Activated CD8-positive, alpha-beta memory T cell treated with anti-CD3 and anti-CD28 coated beads for 48 hours (primary cell): Measurements from ENCODE around the gene MCRIP2.

Experiments used
- DNase-seq, 3 experiments: peaks; one replicate each; pipeline ENCODE4 v3.0.0-alpha.2; 2020; ENCODE audit warnings: low read depth in 2 of 3, low spot score in 2 of 3

The MCRIP2 gene

DNA sequence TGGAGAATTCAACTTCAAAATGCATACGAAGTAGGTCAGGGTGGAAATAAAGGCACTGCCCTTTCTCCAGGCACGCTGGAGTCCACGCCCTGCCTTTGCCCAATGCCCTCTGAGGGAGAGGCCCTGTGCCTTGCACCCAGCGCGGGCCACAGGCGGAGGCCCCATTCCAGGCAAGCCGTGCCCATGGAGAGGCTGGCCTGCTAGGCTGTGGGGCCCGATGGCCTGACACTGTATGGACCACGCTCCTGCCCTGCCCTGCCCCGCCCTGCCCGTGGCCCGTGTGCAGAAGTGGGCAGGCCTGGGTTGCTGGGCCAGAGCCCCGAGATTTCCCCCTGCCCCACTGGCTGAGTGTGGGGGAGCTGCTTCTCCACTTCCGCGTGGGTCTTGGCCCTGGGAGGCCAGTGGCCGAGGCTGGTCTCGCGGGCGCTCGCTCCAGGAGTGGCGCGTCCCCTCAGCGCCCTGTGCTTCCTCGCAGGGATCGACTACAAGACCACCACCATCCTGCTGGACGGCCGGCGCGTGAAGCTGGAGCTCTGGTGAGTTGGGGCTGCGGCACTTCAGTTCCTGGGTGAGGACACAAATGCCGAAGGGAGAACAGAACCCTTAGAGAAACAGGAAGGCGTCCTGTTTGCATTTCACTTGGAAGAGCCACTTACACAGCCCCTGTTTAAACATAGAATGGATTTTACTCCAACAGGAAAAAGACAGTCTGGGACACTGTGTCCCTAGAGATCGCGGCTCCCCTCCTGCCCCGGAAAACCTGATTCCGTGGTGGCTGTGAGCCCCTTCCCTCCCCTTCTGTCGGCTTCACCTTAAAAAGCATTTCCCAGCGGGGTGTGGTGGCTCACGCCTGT is 24.7 kb upstream of the MCRIP2 start:
- DNase-seq: no peak

DNA sequence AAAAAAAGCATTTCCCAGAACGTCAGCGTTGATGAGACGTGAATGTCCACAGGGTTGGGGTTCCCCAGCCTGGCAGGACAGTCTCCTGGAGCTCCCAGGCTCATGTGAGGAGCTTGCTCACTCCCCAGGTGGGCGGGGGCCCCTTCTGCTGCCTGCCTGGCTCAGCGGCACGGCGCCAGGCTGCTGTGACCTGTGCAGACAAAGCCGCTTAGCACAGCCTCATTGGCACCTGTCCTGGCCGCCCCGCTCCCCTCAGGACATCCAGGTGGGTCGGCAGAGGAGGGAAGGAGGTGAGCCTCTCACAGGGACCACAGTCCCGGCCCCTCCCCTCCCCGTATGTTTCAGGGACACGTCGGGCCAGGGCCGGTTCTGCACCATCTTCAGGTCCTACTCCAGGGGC is 23.8 kb upstream of the MCRIP2 start:
- no peak for DNase-seq

DNA sequence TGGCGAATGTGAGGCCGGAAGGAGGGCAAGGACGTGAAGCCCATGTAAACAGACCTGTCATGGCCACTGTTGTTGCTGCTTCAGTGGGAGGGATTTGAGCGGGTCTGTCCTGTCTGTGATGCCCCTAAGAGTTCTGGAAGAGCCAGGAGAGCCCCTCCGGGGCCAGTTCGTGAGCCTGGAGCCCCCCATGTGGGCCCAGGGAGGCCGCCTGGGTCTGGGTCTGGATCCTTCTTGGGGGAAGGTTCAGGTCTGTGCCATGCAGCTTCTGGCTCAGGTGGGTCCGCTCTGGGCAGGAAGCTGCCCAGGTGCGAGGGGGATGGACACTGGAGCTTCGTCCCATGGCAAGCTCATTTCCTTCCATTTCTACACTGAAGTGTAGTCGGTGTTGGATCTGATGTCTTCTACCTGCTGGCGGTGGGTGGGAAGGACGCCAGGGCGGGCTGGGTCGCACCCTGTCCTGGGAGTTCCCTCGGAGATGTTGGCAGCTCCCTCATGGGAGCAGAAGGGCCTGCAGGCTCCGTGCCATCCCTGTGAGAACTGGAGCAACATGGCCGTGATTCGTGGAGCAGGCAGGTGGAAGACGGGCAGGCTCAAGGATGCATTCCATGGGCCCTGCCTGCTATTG is 22.0 kb upstream of the MCRIP2 start:
- no peak for DNase-seq

DNA sequence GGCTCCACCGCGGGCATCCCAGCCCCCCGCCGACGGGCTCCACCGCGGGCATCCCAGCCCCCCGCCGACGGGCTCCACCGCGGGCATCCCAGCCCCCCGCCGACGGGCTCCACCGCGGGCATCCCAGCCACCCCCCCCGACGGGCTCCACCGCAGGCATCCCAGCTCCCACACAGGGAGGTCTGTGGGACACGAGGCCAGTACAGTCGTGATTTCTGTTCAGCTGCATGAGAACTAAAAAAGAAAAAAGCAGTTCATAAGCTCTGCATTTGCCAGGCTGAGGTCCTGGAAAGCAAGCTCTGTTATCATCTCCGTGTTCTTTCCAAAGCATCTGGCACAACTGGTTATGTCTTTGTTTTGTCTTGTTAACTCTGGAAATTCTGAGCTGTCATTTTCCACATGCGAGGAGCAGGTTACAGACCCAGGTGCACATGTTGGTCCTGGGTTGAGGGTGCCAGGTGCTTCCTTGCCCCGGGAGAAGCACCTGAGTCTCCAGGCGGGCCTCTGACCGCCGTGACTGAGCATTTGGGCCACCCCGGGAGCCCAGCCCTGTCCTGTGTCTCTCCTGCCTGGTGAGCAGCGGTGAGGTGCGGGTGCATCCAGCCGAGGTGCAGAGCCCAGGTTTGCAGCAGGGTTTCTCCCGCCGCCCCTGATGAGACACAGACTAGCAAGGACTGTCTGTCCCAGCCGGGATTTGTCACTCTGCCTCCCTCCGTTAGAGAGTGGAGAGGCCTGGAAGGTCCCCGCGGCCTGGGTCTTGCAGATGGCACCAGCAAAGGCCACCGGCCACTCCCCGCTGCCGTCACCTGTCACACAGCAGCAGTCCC is 20.7 kb upstream of the MCRIP2 start:
- DNase-seq: no peak

DNA sequence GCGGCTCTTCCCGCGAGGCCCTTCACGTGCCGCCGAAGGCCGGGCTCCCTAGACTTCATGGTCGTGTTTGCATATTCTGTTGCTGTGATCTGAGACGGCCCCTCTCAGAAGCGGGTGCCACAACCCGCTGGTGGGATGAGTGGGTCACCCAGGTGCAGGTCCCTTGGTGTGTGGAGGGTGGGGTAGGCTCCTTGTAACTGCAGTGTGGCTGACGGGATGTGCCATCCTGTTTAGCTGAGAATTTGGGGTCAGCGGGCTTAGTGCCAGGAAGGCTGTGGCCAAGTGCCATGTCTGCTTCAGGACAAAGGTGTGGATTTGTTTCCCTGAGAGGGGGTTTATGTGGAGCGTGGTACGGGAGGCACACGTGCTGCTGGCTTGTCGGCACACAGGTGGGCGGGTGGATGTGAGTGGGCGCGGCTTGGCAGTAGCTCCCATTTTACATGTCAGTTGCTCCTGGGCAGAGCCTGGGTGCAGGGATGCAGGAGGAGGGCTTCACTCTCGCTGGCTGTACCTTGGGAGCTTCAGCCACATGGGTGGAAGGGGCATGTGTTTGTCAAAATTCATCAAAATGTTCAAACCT is 20.0 kb upstream of the MCRIP2 start:
- DNase-seq: no peak

DNA sequence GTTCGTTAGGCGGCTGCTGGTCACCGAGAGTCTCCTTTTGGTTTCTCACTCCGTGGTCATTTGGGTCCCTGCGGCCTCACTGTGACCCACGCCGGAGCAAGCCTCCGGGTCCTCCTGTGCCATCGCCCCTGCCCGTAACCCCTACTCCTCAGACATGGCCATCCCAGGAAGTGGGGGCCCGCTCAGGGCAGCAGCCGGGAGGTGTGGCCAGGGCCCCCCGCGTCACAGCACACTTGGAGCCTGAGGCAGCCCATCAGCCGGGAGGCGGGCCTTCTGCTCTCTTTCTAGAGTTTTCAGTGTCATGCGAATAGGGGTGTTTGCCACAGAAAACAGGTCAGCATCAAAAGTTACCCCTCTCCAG is 18.7 kb upstream of the MCRIP2 start:
- DNase-seq: no peak

DNA sequence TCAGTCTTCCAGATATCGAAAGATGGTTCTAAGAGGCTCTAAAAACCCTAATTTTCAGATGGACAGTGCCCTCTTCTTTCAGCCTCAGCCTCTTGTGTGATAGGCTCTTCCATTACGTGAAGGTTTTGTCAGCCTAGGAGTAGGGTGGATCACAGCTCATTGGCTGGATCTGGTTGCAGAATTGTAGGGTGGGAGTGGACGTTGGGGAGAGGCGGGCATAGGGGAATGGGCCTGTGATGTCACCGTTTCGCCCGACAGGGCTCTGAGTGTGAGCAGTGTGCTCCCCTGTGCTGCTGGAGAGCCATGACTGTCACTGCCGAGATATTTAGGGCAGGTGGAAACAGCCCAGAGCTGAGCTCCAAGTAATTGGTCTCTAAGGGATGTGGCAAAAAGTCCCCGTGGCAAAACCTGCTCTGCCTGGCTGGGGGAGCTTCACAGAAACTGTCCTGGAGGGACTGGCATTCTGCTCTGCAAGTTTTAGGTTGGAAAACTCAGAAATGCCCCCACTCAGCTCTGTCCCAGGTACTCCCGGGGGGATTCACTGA is 17.0 kb upstream of the MCRIP2 start:
- DNase-seq: no peak

DNA sequence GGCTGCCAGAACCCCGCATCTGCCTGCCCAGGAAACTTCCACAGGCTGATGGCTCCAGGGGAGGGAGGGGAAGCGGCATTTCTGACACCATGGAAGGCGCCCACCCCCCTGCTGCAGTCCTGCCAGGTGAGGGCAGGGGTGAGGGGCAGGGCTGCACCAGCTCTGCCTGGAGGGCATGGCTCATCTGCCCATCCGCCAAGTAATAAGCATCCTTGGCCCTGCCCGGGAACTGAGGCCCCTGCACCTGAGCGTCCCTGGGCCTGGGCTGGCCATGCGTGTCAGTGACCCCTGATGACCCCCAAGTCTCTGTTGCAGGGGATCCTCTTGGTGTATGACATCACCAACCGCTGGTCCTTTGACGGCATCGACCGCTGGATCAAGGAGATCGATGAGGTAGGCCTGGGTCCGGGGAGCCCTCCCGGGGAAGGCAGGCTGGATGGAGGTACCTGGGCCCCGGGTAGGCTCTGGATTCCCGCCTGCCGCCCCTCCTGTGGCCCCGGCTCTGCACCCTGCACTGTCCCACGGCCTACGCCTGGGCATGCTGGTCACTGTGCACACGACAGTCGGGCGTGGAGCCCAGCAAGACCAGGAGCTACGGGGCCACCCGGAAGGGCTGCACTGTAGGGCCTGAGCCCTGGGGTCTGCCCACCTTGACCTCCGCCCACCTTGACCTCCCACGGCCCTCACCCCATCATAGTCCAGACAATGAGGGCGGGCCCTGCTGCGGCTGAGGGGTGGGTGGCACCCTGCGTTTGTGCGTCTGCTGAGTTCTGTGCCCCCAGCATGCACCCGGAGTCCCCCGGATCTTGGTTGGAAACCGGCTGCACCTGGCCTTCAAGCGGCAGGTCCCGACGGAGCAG is 16.3 kb upstream of the MCRIP2 start:
- no peak for DNase-seq

DNA sequence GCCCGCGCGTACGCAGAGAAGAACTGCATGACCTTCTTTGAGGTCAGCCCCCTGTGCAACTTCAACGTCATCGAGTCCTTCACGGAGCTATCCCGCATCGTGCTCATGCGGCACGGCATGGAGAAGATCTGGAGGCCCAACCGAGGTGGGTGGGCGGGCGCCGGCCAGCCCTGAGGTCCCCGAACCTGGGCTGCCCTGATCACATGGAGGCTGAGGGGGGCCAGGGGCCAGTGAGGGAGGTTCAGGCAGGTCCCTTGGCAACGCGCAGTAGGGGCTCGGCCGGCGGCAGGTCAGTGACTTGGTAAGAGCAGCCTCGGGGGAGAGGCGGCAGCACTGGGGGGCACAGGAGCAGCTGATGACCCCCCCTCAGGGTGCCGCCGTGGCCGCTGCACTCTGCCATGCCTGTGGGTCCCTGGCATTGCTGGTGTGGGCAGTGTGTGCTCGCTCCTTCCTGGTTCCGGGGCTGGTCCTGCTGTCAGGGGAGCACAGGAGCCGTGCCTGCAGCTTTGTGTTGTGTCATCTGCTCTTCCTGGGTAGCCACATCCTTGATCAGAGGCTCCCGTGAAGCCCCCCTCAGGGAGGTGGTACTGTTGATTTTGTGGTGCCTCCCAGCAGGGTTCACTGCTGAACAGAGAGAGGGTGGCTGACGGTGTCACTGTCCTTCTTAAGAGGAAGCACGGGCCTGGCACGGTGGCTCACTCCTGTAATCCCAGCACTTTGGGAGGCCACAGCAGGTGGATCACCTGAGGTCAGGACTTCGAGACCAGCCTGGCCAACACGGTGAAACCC is 15.5 kb upstream of the MCRIP2 start:
- DNase-seq: no peak

DNA sequence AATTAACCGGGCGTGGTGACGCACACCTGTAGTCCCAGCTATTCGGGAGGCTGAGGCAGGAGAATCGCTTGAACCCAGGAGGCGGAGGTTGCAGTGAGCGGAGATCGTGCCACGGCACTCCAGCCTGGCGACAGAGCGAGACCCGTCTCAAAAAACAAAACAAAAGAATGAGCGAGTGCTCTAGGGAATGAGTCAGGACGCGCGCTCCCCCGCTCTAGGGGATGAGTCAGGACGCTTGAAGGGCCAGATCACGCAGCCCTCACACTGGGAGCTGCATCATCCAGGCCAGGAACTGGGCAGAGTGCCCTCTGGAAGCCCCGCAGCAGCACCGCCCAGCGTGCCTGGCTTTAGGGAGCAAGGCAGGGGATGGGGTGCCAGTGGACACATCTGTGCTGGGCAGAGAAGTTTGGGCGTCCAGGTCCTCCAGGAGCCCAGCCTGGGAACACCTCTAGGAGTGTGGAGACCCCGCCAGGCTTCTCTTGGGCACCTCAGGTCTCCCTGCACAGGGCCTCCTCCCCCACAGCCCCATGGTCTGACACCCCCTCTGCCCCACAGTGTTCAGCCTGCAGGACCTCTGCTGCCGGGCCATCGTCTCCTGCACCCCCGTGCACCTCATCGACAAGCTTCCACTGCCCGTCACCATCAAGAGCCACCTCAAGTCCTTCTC is 14.7 kb upstream of the MCRIP2 start:
- DNase-seq: no peak

DNA sequence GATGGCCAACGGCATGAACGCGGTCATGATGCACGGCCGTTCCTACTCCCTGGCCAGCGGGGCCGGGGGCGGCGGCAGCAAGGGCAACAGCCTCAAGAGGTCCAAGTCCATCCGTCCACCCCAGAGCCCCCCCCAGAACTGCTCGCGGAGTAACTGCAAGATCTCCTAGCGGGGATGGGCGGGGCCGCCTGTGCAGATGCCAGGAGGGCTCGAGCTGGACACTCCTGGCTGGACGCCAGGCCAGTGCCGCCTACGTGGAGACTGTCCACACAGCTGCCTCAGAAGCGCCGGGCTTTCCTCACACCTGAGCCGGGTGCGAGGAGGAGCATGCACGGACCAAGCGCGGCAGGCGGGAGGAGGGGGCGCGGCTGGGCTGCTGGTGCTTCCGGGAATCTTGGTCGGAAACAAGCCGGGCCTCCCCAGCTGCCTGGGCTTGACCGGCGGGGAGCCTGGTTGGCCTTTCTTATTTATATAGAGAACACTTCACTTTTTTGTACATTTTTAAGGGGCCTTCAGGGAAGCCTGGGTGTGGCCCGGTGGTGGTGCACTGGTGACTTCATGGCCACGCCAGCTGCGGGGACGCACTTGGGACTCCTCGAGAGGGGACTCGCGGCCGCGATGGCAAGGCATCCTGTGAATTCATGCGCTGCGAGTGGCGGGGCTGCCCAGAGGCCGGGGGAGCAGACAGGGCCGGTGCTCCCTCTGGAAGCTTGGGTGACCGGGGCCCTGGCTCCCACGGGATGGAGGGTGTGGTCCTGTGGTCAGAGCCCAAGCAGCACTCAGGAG is 14.0 kb upstream of the MCRIP2 start:
- no peak for DNase-seq

DNA sequence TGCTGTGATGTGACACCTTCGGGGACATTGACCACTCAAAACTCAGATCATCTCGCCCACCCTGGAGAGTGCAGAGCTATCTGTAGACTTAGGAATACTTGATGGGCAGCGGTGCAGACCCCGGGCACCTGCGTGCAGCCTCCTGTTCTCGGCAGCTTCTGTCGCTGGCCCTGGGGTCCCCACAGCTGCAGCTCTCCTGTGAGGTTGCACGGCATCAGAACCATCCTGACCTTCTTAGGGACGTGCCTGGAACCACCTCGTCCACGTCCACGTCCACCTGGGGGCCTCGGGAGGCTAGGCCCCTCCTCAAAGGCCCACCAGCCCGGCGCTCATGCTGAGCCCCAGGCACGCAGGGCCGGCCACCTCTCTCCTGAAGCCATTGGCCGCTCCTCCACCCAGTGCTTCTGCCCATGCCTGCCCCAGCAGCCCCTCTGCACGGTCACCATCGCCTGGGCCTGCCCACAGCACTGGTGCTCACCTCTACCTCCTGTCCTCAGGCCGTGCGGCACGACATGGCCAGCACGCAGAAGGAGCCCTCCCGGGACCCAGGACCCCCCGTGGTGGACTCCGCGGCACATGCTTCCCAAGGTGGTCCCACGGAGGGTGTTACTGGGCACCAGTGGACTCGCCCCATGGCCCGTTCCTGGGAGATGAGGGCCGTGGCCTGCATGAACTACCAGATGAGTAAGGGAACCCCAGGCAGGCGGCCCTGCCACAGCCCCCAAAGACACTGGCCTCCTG is 13.1 kb upstream of the MCRIP2 start:
- DNase-seq: no peak

DNA sequence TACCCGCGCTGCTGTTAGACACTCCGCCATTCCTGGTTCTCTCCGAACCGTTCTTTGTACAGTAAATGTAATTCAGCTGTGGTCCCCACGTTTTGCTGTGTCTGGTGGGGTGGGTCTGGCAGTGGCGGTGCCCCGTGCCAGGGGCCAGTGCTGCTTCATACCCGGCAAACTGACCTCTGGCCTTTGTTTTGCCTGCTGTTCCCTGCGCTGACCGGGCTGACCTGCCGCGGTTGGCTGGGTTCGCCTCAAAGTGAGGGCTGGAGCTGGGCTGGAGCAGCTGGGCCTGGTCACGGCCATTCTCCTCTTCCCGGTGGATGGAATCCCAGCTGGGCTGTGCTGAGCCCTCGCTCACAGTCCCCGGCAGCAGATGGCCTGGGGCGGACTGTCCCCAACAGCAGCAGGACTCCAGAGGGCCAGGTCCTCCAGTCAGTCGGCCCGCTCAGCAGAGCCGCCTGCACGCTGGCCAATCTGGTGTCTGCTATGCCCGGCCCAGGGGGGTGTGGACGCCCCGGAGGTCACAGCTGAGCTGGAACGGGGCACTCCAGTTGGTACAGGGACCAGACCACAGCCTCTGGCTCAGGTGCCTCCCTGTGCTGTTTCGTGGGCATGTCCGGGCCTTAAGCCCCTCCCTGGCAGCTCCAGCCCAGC is 12.3 kb upstream of the MCRIP2 start:
- no peak for DNase-seq

DNA sequence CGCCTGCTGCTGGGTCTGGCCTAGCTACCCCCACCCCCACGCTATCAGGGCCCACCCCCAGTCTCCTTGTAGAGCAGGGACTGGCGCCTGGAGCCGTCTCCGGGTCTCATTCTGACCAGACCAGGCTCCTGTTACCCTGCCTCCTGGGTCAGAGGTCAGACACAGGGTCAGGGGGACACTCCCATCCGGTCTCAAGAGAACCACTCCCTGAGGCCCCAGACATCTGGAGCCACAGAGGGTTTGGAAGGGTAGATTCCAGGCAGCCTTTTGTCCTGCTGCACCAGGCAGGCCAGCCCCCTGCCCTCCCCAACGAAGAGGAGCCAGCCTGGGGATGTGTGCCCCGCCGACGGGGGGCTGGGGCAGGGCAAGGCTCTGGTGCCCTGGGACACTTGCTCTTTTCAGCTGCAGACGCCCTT is 11.8 kb upstream of the MCRIP2 start:
- no peak for DNase-seq

DNA sequence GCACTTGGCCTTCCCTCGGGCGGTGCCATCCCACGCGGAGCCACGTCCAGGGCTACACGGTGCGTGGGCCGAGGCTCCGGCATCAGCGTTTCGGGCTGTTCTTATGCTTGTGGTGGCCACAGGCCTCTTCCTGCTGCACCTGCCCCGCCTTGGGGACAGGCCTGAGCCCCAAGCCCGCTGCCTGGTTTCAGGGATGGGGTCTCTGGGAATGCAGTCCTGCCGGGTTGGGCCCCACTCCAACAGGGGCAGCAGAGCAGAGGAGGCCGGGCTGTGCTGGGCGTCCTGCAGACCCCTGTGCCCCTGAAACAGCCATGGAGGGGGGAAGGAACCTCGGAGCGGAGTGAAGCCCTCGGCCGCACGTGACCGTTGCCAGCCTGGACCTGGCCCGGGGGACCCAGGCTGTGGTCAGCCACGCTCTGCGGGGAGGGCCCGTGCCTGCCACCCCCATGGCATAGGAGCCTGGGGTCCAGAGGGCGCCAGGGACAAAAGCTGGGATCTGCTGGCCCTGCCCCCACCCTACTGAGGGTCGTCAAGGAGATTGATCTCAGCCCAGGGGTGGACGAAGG is 11.3 kb upstream of the MCRIP2 start:
- no peak for DNase-seq

DNA sequence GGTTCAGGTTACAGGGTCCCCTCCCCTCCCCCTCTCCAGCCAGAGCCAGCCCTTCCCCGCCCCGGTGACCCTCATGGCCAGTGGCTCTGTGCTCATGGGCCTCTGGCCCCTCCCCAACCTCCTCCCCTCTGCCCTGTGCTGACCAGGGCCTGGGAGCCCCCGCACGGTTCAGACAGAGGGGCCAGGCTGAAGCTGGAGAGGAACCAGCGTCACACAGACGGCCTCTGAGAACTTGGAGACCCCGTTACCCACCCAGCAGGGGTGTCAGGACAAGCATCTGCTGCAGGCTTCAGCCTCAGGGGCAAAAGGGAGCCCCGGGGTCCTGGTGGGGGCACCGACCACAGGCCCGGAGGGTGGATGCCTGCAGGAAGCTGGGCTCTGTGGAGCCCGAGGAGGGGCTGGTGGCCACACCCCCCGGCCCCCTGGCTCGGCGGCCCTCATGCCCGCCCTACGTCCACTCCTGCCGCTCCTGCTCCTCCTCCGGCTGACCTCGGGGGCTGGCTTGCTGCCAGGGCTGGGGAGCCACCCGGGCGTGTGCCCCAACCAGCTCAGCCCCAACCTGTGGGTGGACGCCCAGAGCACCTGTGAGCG is 10.7 kb upstream of the MCRIP2 start, which contains the start of gene WFIKKN1:
TSS of gene WFIKKN1 (plus strand) at position 171 of the 591 bp plus-strand sequence. CDS start at position 440, 269 bp downstream.
- DNase-seq: no peak
